NCI-H524 treated with DMSO at 0.1 percent for 48 hours (cell line): ENCODE measurements around the gene TMEM175.

Source experiments
- DNase-seq: peaks from one replicate; lab custom pipeline; 2025; lab: John Stamatoyannopoulos, UW

The TMEM175 gene

DNA sequence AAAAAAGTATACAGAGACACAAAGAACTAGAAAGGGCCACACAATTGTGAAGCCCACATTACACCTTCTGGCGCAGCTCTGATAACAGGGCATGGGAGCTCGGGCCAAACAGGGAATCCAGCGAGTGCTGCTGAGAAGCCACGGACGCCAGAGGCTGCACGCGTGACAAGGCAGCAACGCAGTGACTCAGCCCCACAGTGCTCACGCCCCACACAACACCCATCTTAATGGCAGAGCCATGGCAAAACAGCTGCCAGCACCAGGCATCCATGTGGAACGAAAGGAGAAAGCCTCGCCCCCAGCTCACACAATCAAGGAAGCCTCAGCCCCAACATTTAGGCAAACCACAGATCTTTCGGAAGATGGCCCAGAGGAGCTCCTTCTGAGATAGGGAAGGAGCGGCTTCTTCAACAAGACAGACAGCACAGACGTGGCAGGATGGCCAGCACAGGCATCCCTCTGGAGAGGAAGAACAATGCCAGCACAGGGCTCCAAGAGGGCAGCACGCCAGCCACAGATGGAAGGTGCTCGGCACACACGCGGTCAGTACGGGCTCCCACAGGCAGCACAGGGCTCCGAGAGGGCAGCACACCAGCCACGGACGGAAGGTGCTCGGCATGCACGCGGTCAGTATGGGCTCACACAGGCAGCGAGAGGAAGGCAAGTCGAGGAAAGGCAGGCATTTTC lies 33.2 kb upstream of the TMEM175 start:
- DNase-seq, result no peak

DNA sequence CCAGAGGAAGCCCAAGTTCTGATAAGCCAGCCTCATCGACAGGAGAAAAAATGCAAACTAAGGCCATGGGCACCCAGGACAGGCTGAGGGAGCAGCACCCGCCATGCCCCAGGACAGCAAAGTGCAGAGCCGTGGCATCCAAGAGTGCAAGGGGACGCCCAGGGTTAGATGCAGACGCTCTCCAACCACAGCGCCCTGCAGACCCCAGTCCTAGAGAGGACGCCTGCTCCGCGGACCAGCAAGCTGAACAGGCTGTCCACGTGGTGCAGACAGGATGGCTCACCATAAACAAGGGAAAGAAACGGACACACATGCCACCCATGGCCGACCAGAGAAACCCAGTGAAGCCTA lies 32.7 kb upstream of the TMEM175 start:
- DNase-seq, result no peak

DNA sequence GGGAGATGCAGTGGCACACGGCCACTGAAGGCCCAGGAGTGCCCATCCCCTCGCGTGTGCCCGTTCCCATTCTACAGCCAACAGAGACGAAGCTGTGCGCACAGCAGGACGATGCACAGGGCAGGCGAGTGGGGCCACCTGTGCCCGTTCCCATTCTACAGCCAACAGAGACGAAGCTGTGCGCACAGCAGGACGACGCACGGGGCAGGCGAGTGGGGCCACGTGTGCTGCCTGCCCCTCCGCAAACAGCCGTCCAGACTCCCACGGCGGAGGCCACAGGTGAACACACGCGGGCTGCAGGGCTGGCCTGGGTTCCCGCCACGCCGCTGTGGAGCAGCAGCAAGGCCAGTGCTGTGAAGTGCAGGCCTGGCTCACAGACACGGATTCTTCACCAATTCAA lies 32.2 kb upstream of the TMEM175 start:
- no peak for DNase-seq

DNA sequence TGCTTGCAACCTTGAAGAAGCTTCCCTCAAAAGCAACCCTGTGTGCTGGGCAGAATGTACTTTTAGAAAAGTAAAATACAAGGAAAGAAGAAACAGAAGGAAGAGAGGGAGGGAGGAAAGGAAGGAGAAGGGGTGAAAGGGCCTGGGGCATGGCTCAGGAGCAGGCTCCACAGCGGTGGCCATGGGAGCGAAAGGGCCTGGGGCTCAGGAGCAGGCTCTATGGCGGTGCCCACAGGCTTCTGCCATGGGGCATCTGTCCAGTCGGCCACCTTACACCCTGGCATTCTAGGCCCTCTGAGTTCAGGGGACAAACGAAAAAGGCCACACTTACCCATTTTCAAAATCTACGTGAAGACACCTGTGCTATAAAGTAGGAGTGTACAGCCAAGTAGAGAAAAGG lies 31.5 kb upstream of the TMEM175 start:
- no peak for DNase-seq

DNA sequence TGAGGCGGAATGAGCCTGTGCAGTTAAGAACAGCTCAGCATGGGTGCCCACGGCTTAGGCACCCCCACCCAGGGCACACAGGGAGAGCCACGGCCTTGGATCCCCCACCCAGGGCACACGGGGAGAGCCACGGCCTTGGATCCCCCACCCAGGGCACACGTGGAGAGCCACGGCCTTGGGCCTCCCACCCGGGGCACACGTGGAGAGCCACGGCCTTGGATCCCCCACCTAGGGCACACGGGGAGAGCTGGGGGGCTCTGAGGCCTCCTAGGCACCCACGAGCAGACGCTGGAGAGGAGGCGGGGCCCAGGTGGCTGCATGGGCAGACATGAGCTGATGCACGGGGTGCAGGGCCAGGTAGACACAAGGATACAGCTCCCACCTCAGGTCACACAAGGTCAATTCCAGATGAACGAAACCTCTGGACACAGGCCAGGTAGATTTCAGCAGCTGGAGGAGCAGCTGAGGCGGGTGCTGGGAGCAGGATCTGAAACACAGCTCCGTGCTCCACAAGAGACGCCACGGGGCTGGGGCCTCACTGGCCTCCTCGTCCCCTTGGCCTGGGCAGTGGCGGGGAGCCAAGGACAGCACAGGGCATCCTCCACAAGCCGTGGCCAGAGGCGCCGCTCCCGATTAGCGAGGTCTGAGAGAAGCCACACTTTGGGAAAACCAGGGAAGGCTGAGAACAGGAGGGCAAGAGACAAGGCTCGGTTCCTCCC lies 30.9 kb upstream of the TMEM175 start:
- DNase-seq, result no peak

DNA sequence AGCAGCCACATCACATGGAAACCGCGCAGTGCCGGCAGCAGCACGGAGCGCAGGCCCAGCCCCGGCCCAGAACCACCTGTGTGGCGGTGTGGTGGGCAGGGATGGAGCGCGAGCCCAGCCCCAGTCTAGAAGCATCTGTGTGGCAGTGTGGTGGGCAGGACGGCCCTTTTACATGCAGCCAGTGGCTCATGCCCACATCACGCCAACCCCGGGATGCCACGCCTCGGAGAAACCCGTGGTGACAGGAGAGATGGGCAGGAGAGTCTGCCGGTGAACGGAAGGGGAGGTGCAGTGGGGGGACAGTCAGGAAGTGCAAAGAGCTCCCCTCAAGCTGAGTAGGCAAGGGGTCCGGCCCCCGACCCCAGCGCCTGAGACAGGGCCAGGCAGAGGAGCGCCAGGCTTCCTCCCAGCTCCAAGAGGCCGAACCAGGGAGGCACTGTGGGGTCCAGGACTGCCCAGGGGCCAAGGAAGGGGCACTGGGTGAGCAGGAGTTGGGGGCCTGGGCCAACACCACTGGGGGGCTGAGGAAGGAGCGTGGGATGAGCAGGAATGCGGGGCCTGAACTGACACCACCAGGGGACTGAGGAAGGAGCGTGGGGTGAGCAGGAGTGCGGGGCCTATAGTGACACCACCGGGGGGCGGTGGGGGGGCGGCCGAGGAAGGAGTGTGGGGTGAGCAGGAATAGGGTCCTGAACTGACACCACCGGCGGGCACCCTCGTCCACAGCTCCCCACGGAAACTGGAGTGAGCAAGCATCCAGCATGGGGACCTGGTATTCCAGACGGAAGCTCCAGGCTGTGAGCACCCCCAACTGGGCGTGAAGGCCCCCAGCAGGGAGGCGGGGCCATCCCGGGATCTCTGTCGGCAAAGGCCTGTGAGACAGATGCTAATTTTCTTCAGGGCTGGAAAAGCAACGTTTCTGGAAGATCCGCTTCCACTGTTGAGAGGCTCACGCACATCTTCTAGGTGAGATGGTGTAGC lies 28.9 kb upstream of the TMEM175 start:
- DNase-seq, result no peak

DNA sequence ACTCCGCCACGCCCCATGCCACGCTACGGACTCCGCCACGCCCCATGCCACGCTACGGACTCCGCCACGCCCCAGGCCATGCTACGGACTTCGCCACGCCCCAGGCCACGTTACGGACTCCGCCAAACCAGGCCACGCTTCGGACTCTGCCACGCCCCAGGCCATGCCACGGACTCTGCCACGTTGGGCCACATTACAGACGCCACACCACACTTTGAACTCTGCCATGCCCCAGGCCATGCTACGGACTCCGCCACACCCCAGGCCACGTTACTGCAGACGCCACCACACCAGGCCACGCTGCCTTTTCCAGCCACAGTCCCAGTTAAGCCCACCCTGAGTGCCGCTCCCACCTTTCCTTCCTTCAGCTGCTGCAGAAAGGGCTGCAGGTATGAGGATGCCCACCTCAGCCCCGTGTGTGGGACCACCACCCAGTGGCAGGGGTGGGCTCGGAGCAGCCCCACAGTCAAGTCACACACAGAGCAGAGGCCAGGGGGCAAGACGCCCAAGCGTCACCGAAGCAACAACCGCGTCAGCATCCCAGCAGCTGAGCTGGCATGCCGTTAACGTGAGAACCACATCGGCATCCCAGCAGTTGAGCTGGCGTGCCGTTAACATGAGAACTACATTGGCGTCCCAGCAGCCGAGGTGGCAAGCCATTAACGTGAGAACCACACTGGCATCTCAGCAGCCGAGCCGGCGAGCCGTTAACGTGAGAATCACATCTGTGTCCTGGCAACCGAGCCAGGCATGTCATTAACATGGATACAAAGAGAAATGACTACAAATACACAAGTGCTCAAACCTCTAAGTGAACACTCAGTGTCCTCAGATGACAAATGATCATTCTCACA lies 26.5 kb upstream of the TMEM175 start:
- DNase-seq, result no peak

DNA sequence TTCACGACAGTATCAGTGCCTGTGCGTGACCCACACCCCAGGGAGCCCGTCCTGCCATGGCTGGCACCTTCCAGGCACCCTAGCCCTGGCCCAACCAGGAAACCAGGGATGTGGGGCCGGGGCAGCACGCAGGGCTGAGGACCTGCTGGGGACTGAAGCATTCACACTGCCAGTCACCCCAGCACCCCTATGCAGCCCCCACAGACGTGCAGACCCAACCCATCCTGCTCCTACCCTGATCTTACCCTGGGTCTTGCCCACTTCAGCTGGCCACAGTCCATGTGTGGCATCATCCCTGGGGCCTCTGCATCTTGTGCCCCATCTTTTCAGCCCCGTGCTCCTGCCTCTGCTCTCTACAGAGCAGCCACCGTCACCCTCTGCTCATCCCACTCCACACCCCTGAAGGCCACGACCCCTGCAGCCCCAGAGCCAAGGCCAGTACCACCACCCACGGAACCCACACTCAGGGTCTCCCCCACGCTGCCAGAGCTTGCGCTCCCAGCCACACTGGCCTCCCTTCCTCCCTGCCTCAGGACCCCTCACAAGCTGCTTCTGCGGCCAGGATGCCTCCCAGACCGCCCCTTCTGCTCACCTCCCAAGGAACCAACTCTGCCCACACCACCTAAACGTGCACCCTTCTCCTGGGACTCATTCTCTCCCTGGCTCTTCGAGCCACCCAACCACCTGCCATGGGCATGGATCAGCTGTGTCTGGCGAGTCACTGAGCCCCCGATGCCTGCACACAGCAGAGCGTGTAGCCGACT lies 25.7 kb upstream of the TMEM175 start:
- DNase-seq, result no peak

DNA sequence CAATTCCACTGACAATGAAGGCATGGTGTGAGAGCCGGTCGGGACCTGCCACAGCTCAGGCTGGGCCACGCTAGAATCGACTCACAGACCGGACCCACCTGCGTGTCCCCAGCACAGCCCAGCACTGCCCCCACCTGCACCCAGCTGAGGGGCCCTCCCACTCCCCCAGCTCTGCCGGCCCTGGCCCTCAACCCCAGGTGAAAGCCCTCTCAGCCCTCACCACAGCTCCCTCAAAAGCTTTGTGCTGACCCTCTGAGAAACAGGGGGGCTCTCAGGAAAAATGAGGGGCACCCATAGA lies 25.2 kb upstream of the TMEM175 start:
- DNase-seq, result no peak

DNA sequence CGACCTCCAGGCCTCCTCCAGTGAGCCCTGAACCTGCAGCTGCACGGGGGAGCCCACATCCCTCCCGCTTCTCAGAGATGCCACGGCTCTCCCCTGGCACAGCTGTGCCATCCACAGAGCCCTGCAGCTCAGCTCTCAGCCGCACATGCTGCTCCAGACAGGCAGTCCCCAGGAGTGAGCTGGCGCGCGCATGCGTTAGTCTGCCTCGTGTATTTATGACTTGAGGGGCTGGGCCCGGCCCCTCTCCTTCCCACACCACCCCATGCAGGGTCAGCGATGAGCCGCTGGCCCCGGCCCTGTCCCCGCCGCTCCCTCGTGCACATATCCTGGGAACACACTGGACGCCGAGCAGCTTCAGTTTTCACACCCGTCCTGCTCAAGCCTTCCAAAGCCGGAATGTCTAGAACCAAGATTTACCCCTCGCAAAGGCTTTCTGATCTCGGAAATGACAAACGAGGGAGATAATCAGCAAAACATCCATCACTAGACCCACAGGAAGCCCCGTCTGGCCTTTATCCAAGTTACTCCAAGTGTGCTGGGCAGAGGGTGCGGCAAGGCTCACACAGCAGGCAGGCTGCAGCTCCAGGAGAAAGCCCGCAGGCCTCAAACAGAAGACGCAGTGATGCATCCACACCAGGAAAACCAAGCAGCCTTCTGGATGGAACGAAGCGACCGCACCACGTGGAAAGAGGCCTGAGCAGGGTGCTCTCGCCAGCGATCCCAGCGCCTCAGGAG lies 24.4 kb upstream of the TMEM175 start:
- no peak for DNase-seq

DNA sequence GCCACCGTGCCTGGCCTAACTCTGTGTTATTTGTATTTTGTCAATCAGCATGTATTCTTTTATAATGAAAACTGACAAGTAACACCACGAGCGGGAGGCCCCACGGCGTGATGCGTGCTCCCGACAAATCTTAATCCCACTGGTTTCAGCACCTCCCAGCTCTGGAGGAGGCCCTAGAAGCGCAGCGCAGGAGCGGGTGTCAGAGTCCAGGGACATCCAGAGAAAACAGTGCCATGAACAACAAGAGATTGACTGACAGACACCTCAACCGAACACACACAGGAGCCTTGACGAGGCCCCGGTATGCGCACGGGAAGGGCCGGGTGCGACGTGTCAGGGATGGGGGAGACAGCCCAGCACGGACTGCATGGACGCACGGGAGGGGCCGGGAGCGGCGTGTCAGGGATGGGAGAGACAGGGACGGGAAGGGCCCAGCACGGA lies 23.1 kb upstream of the TMEM175 start:
- DNase-seq, result no peak

DNA sequence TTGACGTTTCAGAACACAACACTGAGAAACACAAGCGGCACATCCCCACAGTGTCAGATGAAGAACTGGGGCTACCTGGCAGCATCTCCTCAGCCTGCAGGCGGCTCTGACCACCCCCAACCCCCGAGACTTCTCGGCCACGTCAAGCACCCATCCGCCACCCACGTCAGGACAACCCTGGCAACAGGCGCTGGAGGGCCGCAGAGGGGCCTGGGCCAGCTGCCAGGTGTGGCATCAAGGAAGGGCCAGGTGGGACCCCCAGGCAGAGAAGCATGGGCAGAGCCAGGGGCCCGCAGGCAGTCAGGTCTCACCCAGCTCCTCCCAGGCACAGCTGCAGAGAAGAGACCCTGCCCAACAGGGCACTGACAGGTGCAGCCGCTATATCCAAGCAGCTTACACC lies 22.4 kb upstream of the TMEM175 start:
- no peak for DNase-seq

DNA sequence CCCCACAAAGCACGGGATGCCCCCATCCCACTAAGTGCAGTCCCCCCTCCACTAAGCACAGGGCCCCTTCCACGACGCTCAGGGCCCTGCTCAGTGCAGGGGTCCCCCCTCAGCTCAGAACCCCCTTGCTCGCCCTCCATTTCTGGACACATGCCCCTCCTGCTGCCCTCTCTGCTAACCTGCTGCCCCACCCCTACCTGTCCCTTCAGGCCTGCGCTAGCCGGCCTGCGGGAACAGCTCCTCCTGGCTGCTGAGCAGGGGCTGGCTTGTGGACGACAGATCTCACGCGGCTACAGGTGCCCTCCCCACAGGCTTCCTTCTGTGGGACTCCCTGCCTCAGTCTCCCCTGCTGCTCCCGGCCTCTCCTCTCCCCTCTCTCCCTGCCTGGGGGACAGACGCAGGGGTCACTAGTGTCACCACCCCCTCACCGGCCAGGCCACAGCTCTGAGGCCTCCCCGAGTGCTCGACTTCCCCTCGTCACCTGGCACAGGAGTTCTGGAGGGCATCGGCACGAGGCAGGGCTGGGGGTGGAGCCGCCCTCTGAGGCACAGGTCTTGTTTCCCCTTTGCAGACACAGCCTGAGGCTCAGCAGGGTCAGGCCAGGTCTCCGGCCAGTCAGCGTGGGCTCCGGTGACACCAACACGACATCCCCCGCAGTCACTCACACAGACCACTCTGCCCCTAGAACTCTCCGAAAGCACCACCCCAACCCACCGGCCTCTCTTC lies 21.7 kb upstream of the TMEM175 start:
- DNase-seq, result no peak

DNA sequence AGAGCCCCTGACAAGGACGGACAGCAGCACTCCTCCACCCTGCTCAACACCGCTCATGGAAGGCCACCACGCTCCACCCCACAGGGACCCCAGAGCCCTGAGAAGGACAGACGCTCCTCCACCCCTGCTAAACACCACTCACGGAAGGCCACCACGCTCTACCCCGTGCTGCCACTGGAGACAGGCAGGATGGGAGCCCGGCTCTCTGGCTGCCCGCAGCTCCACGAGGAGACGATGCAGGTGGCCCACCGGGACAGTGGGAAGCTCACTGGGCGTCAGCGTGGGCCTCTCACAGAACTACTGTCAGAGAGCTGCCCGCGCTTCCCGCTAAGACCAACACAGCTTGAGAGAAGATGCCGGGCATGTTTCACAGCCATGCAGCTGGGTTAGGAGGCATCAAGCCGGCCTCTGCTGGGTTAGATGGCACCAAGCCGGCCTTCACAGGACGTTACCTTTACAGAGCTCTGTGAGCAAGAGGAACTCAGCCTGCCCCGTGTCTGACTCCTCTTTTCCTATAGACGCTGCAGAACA lies 21.0 kb upstream of the TMEM175 start:
- no peak for DNase-seq

DNA sequence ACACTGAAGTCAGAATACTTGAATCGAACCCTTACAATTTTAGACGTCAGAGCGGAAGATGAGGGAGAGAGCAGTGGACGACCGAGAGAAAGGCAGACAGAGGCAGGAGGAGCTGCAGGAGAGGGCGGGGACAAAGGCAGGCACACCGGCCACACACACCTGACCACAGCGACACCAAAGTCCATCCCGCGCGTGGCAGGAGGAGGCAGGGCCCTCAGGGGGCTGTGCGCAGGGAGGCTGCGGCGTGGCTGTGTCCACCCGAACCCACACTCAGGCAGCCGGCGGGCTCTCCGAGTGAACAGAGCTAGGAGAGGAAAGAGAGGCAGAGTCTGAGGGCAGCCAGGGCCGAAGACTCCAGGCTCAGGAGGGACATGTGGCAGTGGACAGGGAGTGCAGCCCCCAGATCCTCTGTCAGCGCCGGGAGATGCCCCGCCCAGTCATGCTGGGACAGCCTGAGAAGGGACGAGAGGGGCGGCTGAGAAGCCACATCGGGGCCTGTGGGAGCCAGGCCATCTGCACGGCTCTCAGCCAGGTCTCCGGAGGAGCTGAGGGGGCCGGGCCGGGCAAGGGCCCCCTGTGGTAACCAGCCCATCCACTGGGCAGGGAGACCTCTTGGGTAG lies 20.3 kb upstream of the TMEM175 start:
- no peak for DNase-seq

DNA sequence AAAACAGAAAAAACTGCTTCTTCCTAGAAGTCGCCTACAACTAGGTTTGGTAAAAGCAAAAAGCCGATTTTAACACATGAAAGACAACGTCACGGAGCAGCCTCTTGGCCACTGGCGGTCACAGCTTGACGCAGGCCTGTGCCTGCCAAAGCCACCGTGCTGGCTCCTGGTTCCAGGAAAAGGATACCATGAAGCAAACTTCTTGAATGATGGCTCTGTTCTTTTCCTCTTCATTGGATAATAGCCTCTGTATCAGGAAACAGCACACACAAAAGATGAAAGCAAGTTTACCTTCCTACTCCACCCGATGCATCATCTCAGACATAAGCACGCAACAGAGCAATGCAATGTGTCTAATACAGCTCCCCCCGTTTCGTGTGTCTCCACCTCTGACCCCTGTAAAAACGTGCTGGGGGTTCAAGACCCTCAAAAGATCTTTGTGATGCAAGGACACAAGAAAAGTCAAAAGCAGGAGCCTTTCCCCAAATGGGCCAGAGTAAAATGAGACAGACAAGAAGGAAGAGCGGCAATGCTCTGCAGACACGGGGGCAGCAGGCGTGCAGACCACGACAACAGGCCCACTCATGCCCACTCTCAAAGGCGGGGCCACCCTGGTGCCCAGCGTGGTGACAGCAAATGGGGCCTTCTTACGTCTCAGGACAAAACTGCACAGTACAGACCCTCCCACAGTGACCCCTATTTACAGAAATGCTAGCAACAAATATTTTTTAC lies 19.5 kb upstream of the TMEM175 start:
- DNase-seq, result no peak

DNA sequence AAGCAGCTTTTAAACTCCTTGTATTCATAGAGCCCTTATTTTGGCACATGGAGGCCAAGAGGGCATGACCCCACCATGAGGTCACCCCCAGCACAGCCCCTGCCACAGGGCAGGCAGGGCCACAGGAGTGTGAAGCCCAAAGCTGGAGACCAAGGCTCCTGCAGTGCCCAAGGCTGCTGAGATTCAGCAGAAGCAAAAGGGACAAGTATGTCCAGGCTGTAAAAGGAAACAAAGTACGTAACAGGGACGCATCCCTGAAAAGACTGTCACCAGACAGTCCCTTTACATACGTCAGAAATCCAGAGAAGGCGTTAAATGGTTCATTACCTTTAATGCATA lies 19.0 kb upstream of the TMEM175 start:
- DNase-seq, result no peak

DNA sequence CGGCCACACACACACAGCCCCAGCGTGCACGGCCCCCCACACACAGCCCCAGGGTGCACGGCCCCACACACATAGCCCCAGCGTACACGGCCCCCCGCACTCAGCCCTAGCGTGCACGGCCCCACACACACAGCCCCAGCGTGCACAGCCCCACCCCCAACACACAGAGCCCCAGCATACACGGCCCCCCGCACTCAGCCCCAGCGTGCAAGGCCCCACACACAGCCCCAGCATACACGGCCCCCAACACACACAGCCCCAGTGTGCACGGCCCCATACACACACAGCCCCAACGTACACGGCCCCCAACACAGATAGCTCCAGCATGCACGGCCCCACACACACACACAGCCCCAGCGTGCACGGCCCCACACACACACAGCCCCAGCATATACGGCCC lies 17.7 kb upstream of the TMEM175 start:
- no peak for DNase-seq

DNA sequence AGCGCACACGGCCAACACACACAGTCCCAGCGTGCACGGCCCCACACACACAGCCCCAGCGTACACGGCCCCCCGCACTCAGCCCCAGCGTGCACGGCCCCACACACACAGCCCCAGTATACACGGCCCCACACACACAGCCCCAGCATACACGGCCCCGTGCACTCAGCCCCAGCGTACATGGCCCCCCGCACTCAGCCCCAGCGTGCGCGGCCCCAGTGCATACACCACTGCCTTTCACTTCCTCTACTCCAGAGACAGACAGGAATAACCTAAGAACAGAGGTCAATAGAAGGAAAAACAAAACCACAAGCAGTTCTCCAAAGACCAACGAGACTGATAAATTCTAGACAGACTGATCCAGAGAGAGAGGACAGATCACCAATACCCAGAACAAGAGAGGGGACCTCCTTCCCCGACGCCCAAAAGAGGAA lies 17.2 kb upstream of the TMEM175 start:
- DNase-seq, result no peak
